MCF 10A (cell line): ENCODE results near the gene FCRL4. TPM values are rescaled to one million over a fixed set of nuclear protein-coding genes. Genes with fewer than 3 reads are reported as not detected.
A peak's percentile ranks its signal among the peaks of the same experiment; 100 is the strongest.

Experiments used
- BruUV-seq: library from RNA; stranded (reverse); fragments of 400-500 nt; replicated peaks from 2 replicates; lab custom pipeline; 2021; lab: Mats Ljungman, UMichigan
- CTCF ChIA-PET: fragments of 300-600 bp; sonication (Branson Sonifier 250); formaldehyde crosslinking; extraction: SDS; loops from one replicate; lab custom pipeline; 2021; ENCODE audit warnings: antibody characterized with exemption, inconsistent platforms; lab: Yijun Ruan, JAX
- POLR2A ChIA-PET: fragments of 300-600, 350-650 bp; sonication (Branson Sonifier 250); formaldehyde crosslinking; extraction: SDS; loops from one replicate; lab custom pipeline; 2020; ENCODE audit warnings: antibody characterized with exemption, inconsistent platforms; lab: Yijun Ruan, JAX
- DNase-seq: peaks from one replicate; pipeline ENCODE4 v3.0.0-alpha.2; 2018; ENCODE audit not compliant: unreplicated experiment
- H3K27ac Mint-ChIP-seq: one replicate; pipeline ENCODE4 v1.8.0; 2022; ENCODE audit warnings: mild to moderate bottlenecking, low read depth, mixed read lengths; ENCODE audit not compliant: unreplicated experiment
- H3K27me3 Mint-ChIP-seq: one replicate; pipeline ENCODE4 v1.8.0; 2022; ENCODE audit warnings: mixed read lengths; ENCODE audit not compliant: insufficient read depth, unreplicated experiment
- H3K36me3 Mint-ChIP-seq: one replicate; pipeline ENCODE4 v1.8.0; 2022; ENCODE audit warnings: mild to moderate bottlenecking, moderate library complexity, mixed read lengths; ENCODE audit not compliant: insufficient read depth, unreplicated experiment
- H3K4me1 Mint-ChIP-seq: one replicate; pipeline ENCODE4 v1.8.0; 2022; ENCODE audit warnings: mixed read lengths; ENCODE audit not compliant: insufficient read depth, unreplicated experiment
- H3K4me3 Mint-ChIP-seq: one replicate; pipeline ENCODE4 v1.8.0; 2022; ENCODE audit warnings: mild to moderate bottlenecking, moderate library complexity, mixed read lengths; ENCODE audit not compliant: unreplicated experiment
- H3K9me3 Mint-ChIP-seq: one replicate; pipeline ENCODE4 v1.8.0; 2022; ENCODE audit warnings: mixed read lengths; ENCODE audit not compliant: unreplicated experiment
- intact Hi-C: fragments of 100-400 bp; cut with micrococcal nuclease; formaldehyde crosslinking; loops from 2 replicates; pipeline ENCODE4 v1.14.1; 2022
- total RNA-seq: library from RNA; stranded (reverse); gene quantifications from 2 replicates; pipeline ENCODE4 v1.2.3, GENCODE V29; 2022
- TF ChIP-seq, protein P1 (sequence below): fragments of 200-600 bp; IDR thresholded peaks from one replicate; pipeline ENCODE4 v1.8.0; 2022; ENCODE audit warnings: antibody characterized with exemption, mild to moderate bottlenecking; ENCODE audit not compliant: unreplicated experiment

The FCRL4 gene
- total RNA-seq, 1 experiment from 2014 or later: not detected

DNA sequence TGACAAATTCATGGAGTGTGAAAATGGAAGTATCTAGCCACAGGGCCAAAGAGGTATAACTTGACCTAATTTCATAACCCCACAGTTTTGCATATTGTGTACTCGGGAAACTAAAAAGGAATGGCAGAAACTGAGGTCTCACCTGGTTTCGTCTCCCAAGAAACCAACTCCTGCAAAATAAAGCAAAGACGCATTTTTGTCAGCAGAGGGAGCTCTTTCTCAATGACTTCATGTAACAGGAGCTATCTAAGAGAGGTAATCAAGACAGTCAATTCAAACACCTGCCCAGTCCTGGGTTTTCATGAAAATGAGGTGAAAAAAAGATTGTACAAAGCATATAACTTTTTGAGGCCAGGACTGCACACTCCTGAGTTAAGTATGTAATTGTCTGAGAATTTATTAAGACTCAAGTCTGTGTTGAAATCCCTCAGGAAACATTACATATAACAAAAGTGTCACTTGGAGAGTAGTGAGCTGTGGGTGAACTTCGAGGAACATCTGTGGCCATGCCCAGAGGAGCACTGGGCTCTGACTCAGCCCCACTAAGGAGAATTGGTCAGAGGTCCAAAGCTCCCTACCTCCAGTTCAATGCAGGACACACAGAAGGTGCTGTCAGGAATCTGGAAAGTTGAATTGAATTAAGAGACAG, 17.6 kb downstream of the FCRL4 start:
- ChIA-PET POLR2A (interaction anchor here (0.7 to 1.2 kb wide), 4 partner anchors 40 to 544 kb away, joined by 3 to 5 read pairs (median 3); no protein-coding TSS in a partner anchor), CTCF (interaction anchor here (0.6 to 8.9 kb wide), 99 partner anchors 9 to 1117 kb away, joined by 3 to 142 read pairs (median 4); partner anchors contain the start of gene FCRL4)
- no peak overlapping the region for H3K4me3 Mint-ChIP-seq
- intact Hi-C loops: loop anchor here (1.0 kb wide), 3 partner anchors 111 to 545 kb away; no protein-coding TSS in a partner anchor
- no peaks in the 10 kb centered on the region for H3K4me1 Mint-ChIP-seq
- H3K9me3 Mint-ChIP-seq: no peaks in the 10 kb centered on the region
- TF ChIP-seq, protein P1, sequence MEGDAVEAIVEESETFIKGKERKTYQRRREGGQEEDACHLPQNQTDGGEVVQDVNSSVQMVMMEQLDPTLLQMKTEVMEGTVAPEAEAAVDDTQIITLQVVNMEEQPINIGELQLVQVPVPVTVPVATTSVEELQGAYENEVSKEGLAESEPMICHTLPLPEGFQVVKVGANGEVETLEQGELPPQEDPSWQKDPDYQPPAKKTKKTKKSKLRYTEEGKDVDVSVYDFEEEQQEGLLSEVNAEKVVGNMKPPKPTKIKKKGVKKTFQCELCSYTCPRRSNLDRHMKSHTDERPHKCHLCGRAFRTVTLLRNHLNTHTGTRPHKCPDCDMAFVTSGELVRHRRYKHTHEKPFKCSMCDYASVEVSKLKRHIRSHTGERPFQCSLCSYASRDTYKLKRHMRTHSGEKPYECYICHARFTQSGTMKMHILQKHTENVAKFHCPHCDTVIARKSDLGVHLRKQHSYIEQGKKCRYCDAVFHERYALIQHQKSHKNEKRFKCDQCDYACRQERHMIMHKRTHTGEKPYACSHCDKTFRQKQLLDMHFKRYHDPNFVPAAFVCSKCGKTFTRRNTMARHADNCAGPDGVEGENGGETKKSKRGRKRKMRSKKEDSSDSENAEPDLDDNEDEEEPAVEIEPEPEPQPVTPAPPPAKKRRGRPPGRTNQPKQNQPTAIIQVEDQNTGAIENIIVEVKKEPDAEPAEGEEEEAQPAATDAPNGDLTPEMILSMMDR: peak; percentile 82
- no TSS peak for BruUV-seq
- peak; percentile 85 for DNase-seq
- peaks cover 62% of the 10 kb centered on the region for H3K27me3 Mint-ChIP-seq
- H3K27ac Mint-ChIP-seq: no peak overlapping the region
- no peaks in the 10 kb centered on the region for H3K36me3 Mint-ChIP-seq

DNA sequence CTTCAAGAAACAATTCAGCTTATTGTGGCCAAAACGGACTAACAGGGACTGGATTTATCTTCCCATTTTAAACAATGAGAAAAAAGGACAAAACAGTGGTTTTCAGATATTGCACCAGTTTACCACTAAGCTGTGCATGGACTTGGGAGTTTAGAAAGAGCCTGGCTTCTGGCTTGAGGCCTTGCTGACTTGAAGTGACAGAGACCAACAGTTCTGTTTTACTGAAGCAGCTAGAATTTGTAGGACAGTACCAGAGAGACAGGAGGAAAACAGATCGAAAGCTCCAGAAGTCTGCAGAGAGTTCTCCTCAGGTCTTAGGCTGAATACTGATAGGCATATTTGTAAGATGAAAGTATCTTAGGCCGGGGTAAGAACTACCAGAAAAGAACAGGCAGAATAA, 20.5 kb downstream of the FCRL4 start:
- DNase-seq: no peak
- Mint-ChIP-seq H3K27ac (no peak overlapping the region), H3K27me3 (peaks cover 80% of the 10 kb centered on the region), H3K4me3 (no peak overlapping the region), H3K36me3 (no peaks in the 10 kb centered on the region), H3K4me1 (no peaks in the 10 kb centered on the region), H3K9me3 (no peaks in the 10 kb centered on the region)
- intact Hi-C loops: no loop called here
- CTCF ChIA-PET: interaction anchor here (0.7 to 8.9 kb wide), 13 partner anchors 8 to 545 kb away, joined by 3 to 142 read pairs (median 5); no protein-coding TSS in a partner anchor
- POLR2A ChIA-PET: no interaction called here
- BruUV-seq: no TSS peak
- TF ChIP-seq, protein P1: no peak

DNA sequence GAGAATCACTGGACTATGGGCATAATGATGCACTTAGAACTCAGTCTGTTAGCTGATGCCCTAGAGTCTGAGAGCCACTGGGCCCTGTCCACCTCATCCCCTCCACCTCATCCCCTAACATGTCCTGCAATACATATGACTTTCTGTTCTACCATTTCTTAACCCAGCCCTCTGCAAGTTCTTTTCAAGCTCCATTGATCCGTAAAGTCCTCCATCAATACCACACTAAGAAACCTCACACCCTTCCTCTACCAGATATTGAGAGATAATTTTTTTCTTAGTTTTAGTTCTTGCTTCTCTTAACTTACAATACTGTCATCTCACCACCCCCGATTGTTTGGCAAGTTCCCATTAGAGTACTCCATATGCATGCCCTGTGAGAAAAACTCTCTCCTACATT, 22.1 kb downstream of the FCRL4 start:
- no peak overlapping the region for H3K27ac Mint-ChIP-seq
- no peaks in the 10 kb centered on the region for H3K4me1 Mint-ChIP-seq
- BruUV-seq: no TSS peak
- DNase-seq: no peak
- no peaks in the 10 kb centered on the region for H3K9me3 Mint-ChIP-seq
- TF ChIP-seq, protein P1: no peak
- H3K36me3 Mint-ChIP-seq: no peaks in the 10 kb centered on the region
- H3K4me3 Mint-ChIP-seq: no peak overlapping the region
- intact Hi-C loops: no loop called here
- POLR2A ChIA-PET: no interaction called here
- CTCF ChIA-PET: interaction anchor here (0.9 to 8.9 kb wide), 6 partner anchors 9 to 547 kb away, joined by 3 to 142 read pairs (median 5); no protein-coding TSS in a partner anchor
- H3K27me3 Mint-ChIP-seq: peaks cover 75% of the 10 kb centered on the region

DNA sequence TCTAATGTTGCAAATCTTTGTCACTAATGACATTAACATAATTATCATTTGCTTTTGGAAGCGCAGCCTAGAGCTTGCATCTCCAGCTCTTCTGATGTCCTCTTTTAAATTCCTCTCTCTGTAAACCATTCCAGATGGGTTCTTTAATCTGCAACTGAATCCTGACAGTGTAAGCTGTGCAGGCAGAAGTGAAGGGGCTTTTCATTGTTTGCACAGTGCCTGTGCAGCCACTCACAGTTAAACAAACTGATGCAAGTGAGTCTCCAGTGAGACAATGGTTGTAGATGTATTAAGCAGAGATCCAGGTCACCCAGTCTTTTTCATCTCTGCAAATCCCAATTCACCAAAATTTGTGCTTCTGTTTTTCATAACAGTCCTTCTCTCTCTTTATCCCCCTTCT, 23.0 kb downstream of the FCRL4 start:
- CTCF ChIA-PET: interaction anchor here (0.5 to 8.9 kb wide), 3 partner anchors 12 to 629 kb away, joined by 3 to 107 read pairs (median 3); no protein-coding TSS in a partner anchor
- intact Hi-C loops: no loop called here
- no peaks in the 10 kb centered on the region for H3K36me3 Mint-ChIP-seq
- H3K27ac Mint-ChIP-seq: no peak overlapping the region
- H3K9me3 Mint-ChIP-seq: no peaks in the 10 kb centered on the region
- peaks cover 76% of the 10 kb centered on the region for H3K27me3 Mint-ChIP-seq
- no peaks in the 10 kb centered on the region for H3K4me1 Mint-ChIP-seq
- POLR2A ChIA-PET: no interaction called here
- no TSS peak for BruUV-seq
- DNase-seq: no peak
- TF ChIP-seq, protein P1: no peak
- no peak overlapping the region for H3K4me3 Mint-ChIP-seq
